HG03342 (cell line): ENCODE measurements around the gene EML6.

ENCODE experiments used
- ATAC-seq: cut with Tn5 transposase; IDR thresholded peaks from one replicate; pipeline ENCODE4 v1.9.1; 2021; ENCODE audit warnings: mild to moderate bottlenecking, moderate library complexity; ENCODE audit not compliant: unreplicated experiment

The EML6 gene

GRCh38 chr2:55012672-55013484 is 289.4 kb downstream of the EML6 start:
- no peak for ATAC-seq

GRCh38 chr2:55013936-55014335 is 290.5 kb downstream of the EML6 start:
- no peak for ATAC-seq

GRCh38 chr2:55014962-55015939 is 291.8 kb downstream of the EML6 start:
- no peak for ATAC-seq

GRCh38 chr2:55017428-55017827 is 294.0 kb downstream of the EML6 start:
- ATAC-seq = no peak

GRCh38 chr2:55017880-55018279 is 294.4 kb downstream of the EML6 start:
- no peak for ATAC-seq

GRCh38 chr2:55018619-55019018 is 295.2 kb downstream of the EML6 start:
- no peak for ATAC-seq

GRCh38 chr2:55019526-55020258 is 296.2 kb downstream of the EML6 start:
- no peak for ATAC-seq
